Upper lobe of left lung (tissue), 4 donors: ENCODE data around the gene LLPH.

Experiments
- CTCF ChIP-seq, 6 experiments: fragments of 450-650 bp in 4 of 6; fragments of 200-600 bp in 2 of 6; sonication (generic) in 2 of 6; IDR thresholded peaks; one replicate each; pipeline ENCODE4 v1.5.1; 2016 to 2019; ENCODE audit warnings: antibody characterized with exemption in 6 of 6
- POLR2A ChIP-seq, 4 donors: fragments of 450-650 bp; IDR thresholded peaks; one replicate each; pipeline ENCODE4 v1.5.1; 2016 to 2017; ENCODE audit warnings: antibody characterized with exemption in 4 of 4, mild to moderate bottlenecking in 2 of 4

GRCh38 chr12:66154776-66155175 lies 24.2 kb upstream of the LLPH start:
- TF ChIP-seq POLR2A (IDR thresholded peaks at IDR 0.05) (no peak), CTCF (IDR thresholded peaks at IDR 0.05) (no peak)
